HepG2 (cell line): Measurements from ENCODE around the gene BHLHE23. TPM values are rescaled to one million over a fixed set of nuclear protein-coding genes. Genes with fewer than 3 reads are reported as not detected.

ENCODE experiments used
- AGO2 ChIP-seq: fragments of 200-400 bp; formaldehyde crosslinking; optimal IDR thresholded peaks from 2 replicates; pipeline ENCODE3; 2017; ENCODE audit warnings: mild to moderate bottlenecking, low read depth, low read length, moderate library complexity
- NFAT5 ChIP-seq: sonication (generic); formaldehyde crosslinking; IDR thresholded peaks from 2 replicates; pipeline ENCODE4 v1.4.0; 2020; ENCODE audit warnings: missing genetic modification reagents
- NFE2L1 ChIP-seq: sonication (generic); formaldehyde crosslinking; IDR thresholded peaks from 2 replicates; pipeline ENCODE4 v1.4.0; 2020; ENCODE audit warnings: missing genetic modification reagents, mild to moderate bottlenecking, borderline replicate concordance
- PRDM10 ChIP-seq: sonication (generic); formaldehyde crosslinking; IDR thresholded peaks from 2 replicates; pipeline ENCODE4 v1.4.0; 2020; ENCODE audit warnings: low read depth, missing genetic modification reagents
- SRY ChIP-seq: sonication (generic); formaldehyde crosslinking; IDR thresholded peaks from 2 replicates; pipeline ENCODE4 v1.8.0; 2022; ENCODE audit warnings: mild to moderate bottlenecking, missing genetic modification reagents
- TCF12 ChIP-seq, 2 experiments: fragments of 450-650 bp in 1 of 2; sonication (generic) in 1 of 2; formaldehyde crosslinking in 1 of 2; IDR thresholded peaks; 2 replicates each; pipeline versions ENCODE4 v1.6.1 to v1.8.0; 2017 to 2022; ENCODE audit warnings: antibody characterized with exemption in 1 of 2, mild to moderate bottlenecking in 1 of 2, missing genetic modification reagents in 1 of 2, moderate library complexity in 1 of 2
- ZNF142 ChIP-seq: sonication (generic); formaldehyde crosslinking; IDR thresholded peaks from 2 replicates; pipeline ENCODE4 v1.4.0; 2020; ENCODE audit warnings: missing genetic modification reagents
- ZNF589 ChIP-seq: sonication (generic); formaldehyde crosslinking; conservative IDR thresholded peaks from 2 replicates; pipeline ENCODE4 v1.8.0; 2022; ENCODE audit warnings: mild to moderate bottlenecking, moderate library complexity, missing genetic modification reagents
- ZNF704 ChIP-seq: sonication (generic); formaldehyde crosslinking; IDR thresholded peaks from 2 replicates; pipeline ENCODE4 v1.8.1; 2023; ENCODE audit warnings: mild to moderate bottlenecking, inconsistent platforms, moderate library complexity, missing genetic modification reagents, borderline replicate concordance
- polyA plus RNA-seq, 8 experiments: library from polyadenylated mRNA; depleted of rRNA in 3 of 8; stranded (reverse) in 7 of 8; unstranded in 1 of 8; fragments of >200 nt; fragmentation: Illumina TruSeq in 4 of 8; extraction: Trizol in 4 of 8; gene quantifications; 2 replicates each; pipeline versions ENCODE4 v1.2.1 to v1.2.3, GENCODE V29; 2011 to 2016; ENCODE audit warnings: low read depth in 4 of 8, missing spikeins in 1 of 8, mixed read lengths in 1 of 8; ENCODE audit not compliant: insufficient read depth in 1 of 8
- total RNA-seq, 5 experiments: library from RNA; depleted of rRNA; stranded (reverse); fragments of >200 nt; fragmentation: Illumina TruSeq; extraction: Trizol; gene quantifications; 2 replicates each; pipeline ENCODE4 v1.2.3, GENCODE V29; 2016; ENCODE audit warnings: low read depth in 1 of 5

BHLHE23 gene
- total and polyA plus RNA-seq, 2 of the 13 experiments (the other 11 are each of a cell fraction or from before 2014, with no cell fraction given): not detected

GRCh38 chr20:62956387-62957135, 50.2 kb downstream of the BHLHE23 start (continued):
- TF ChIP-seq PRDM10 (no peak), TCF12 (IDR thresholded peaks at IDR 0.05) (no peak), TCF12 (CRISPR knock-in tag; IDR thresholded peaks at IDR 0.05) (no peak), AGO2 (peak; percentile 12), ZNF589 (0 out of 2 replicates have a peak, but pooled peaks have one; percentile 7), ZNF704 (CRISPR knock-in tag) (0 out of 2 replicates have a peak, but pooled peaks have one; percentile 4), ZNF142 (CRISPR knock-in tag) (peak; percentile 34; the same call in 1 of the 2 replicates), NFAT5 (CRISPR knock-in tag) (0 out of 2 replicates have a peak, but pooled peaks have one; percentile 25), NFE2L1 (CRISPR knock-in tag) (peak; percentile 38; the same call in 1 of the 2 replicates), SRY (CRISPR knock-in tag) (0 out of 2 replicates have a peak, but pooled peaks have one; percentile 11)
